Thoracic aorta (tissue), 2 donors: ENCODE data around the gene FBF1. TPM values are rescaled to one million over a fixed set of nuclear protein-coding genes. Genes with fewer than 3 reads are reported as not detected.

Experiments
- ATAC-seq: fragments of 150-250 bp; one replicate; pipeline ENCODE4 v1.8.0; 2017; ENCODE audit warnings: low read depth; ENCODE audit not compliant: insufficient number of reproducible peaks, low FRiP score
- DNase-seq: peaks from one replicate; pipeline ENCODE4 v3.0.0-alpha.2; 2020; ENCODE audit warnings: low spot score
- H3K27ac ChIP-seq, 2 donors: fragments of 200-600 bp; sonication (generic); 1 replicate in 1 of 2; 2 replicates in 1 of 2; pipeline ENCODE4 v1.5.1; 2016; ENCODE audit warnings: mild to moderate bottlenecking in 2 of 2, moderate library complexity in 2 of 2
- H3K27me3 ChIP-seq: fragments of 200-600 bp; sonication (generic); replicated peaks from 2 replicates; pipeline ENCODE4 v1.6.0; 2016; ENCODE audit warnings: mild to moderate bottlenecking; ENCODE audit not compliant: insufficient read depth
- H3K36me3 ChIP-seq: fragments of 200-600 bp; sonication (generic); one replicate; pipeline ENCODE4 v1.5.1; 2016
- H3K4me1 ChIP-seq, 2 donors: fragments of 200-600 bp; sonication (generic); 1 replicate in 1 of 2; 2 replicates in 1 of 2; pipeline versions ENCODE4 v1.5.1 to v1.6.0; 2016; ENCODE audit warnings: low read depth in 2 of 2, mild to moderate bottlenecking in 1 of 2; ENCODE audit not compliant: control insufficient read depth in 1 of 2
- H3K4me3 ChIP-seq: fragments of 200-600 bp; sonication (generic); 2 replicates; pipeline ENCODE4 v1.5.1; 2016; ENCODE audit warnings: mild to moderate bottlenecking
- H3K9me3 ChIP-seq: fragments of 200-600 bp; sonication (generic); 2 replicates; pipeline ENCODE4 v1.5.1; 2016
- total RNA-seq, 2 donors: library from RNA; depleted of rRNA; stranded (reverse); fragments of >200 nt; gene quantifications; one replicate each; pipeline versions ENCODE4 v1.1.0 to v1.2.3, GENCODE V29; 2016
- TF ChIP-seq, protein P1 (sequence below): fragments of 200-600 bp; sonication (generic); IDR thresholded peaks from one replicate; pipeline ENCODE4 v1.5.1; 2019; ENCODE audit warnings: antibody characterized with exemption

FBF1 gene
- total RNA-seq, 2 donors from 2014 or later: 6.3 to 8.0 TPM

DNA sequence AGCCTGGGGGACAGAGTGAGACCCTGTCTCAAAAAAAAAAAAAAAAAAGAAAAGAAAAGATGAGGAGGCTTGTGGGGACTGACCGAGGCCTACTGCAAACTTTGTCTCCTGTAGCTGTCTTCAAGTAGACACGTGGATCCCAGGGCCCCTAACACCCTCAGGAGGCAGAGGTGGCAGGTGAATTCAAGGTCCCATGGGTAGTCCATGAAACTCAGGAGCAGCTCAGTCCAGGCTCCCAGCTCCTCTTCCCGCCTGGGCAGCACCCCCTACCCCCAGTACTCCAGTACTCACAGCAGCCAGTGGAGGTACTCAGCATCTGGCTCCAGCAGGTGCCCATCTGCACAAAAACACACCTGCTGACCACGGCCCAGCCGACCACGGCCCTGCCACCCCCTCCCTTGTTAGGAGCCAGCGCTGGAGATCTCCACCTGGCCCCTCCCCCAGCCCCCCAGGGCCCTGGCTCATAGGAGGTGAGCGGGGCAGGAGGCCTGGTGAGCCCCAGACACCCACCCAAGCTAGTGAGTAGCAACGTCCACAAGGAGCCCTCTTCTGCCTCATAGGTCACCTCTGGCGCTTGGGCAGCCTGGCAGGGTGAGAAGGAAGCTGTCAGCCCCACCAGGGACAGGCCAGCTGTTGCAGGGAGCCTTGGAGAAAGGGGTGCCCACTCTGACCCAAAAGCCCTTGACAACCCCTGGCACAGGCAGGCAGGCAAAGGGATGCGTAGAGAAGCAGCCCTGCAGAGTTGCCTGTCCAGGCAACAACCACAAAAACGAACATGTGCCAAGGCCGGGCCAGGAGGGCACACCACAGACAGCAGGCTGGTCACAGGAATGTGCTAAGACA, 39.9 kb downstream of the FBF1 start:
- Histone ChIP-seq H3K4me3 (no peak overlapping the region), H3K36me3 (peaks cover 32% of the 10 kb centered on the region), H3K9me3 (no peaks in the 10 kb centered on the region), H3K4me1 (peaks cover 6 to 18% of the 10 kb centered on the region in 2 donors), H3K27ac (no peak overlapping the region), H3K27me3 (no peaks in the 10 kb centered on the region)
- DNase-seq: no peak
- TF ChIP-seq, protein P1, sequence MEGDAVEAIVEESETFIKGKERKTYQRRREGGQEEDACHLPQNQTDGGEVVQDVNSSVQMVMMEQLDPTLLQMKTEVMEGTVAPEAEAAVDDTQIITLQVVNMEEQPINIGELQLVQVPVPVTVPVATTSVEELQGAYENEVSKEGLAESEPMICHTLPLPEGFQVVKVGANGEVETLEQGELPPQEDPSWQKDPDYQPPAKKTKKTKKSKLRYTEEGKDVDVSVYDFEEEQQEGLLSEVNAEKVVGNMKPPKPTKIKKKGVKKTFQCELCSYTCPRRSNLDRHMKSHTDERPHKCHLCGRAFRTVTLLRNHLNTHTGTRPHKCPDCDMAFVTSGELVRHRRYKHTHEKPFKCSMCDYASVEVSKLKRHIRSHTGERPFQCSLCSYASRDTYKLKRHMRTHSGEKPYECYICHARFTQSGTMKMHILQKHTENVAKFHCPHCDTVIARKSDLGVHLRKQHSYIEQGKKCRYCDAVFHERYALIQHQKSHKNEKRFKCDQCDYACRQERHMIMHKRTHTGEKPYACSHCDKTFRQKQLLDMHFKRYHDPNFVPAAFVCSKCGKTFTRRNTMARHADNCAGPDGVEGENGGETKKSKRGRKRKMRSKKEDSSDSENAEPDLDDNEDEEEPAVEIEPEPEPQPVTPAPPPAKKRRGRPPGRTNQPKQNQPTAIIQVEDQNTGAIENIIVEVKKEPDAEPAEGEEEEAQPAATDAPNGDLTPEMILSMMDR: no peak
- ATAC-seq: no peak

DNA sequence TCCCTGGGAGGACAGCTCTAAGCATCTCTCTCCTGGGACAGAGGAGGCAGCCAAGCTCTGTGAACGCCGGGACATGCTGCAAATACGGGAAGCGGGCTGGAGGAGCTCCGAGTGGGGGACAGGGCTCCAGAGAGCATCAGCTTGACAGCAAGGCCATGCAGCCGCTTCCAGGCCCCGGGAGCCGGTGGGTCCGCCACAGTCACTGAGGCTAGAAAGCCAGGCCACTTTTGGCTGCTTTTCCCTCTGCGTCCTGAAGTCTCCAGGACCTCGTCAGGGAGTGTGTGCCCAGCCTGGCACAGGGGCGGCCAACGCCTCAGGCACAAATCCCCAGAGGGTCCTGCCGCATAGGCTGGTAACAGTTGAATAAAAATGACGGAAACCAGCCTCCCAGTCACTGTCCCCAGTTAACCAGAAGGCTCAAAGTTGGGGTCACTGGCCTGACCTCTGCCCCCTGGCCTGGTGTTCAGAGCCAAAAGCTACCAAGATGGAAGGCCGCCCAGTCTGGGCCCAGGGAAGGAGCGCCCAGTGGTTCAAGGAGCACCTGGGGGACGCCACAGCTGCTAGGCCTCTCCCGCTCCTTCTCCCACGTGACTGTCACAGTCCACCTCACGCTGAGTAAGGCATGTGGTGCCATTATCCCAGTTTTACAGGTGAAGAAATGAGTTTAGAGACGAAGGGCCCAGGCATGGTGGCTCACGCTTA, 40.9 kb downstream of the FBF1 start:
- H3K4me3 ChIP-seq: no peak overlapping the region
- TF ChIP-seq, protein P1: no peak
- no peaks in the 10 kb centered on the region for H3K9me3 ChIP-seq
- peaks cover 32% of the 10 kb centered on the region for H3K36me3 ChIP-seq
- H3K4me1 ChIP-seq: peaks cover 6 to 28% of the 10 kb centered on the region in 2 donors
- DNase-seq (no peak), ATAC-seq (no peak)
- no peak overlapping the region for H3K27ac ChIP-seq
- no peaks in the 10 kb centered on the region for H3K27me3 ChIP-seq

DNA sequence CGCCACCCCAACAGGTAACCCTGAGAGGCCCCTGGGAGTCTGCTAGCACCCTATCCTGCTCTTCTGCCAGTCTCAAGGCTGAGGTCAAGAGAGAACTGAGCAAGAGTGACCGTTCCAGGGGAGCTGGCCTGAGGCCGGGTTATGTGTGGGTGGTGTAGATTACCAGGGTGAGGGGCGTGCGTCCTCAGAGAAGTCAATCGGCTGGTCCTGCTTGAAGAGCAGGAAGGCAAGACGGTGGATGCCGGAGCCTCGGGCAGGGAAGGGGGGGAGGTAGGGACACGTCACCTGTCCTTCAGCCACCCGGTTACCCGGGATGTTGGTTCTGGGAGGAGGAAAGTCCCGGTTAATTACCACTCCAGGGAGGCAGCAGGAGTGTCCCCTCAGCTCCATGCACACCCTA, 41.5 kb downstream of the FBF1 start:
- H3K27me3 ChIP-seq: no peaks in the 10 kb centered on the region
- H3K9me3 ChIP-seq: no peaks in the 10 kb centered on the region
- H3K27ac ChIP-seq: no peak overlapping the region
- ATAC-seq (no peak), DNase-seq (no peak)
- H3K4me1 ChIP-seq: peaks cover 6 to 33% of the 10 kb centered on the region in 2 donors
- H3K4me3 ChIP-seq: no peak overlapping the region
- H3K36me3 ChIP-seq: peaks cover 32% of the 10 kb centered on the region
- TF ChIP-seq, protein P1: no peak

DNA sequence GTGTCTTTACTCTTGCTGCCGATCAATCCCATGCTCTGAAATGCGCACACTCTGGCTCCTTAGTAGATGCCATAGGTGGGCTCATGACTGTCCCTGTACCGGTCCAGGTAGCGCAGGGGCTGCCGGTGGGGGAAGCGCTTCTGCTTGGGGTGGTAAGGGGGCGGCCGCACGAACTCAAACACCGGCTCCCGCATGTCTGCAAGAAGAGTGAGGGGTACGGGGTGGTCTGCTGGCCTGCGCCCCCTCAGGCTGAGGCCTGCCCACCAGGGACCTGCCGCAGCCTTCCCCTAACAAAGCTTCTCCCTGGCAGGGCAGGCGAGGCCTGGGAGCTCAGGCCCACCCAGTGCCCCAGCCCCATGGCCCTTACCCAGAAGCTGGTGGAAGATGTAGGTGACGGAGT, 42.1 kb downstream of the FBF1 start:
- no peak overlapping the region for H3K4me3 ChIP-seq
- peaks cover 2 to 34% of the 10 kb centered on the region in 2 donors for H3K4me1 ChIP-seq
- DNase-seq (no peak), ATAC-seq (no peak)
- no peak overlapping the region for H3K27ac ChIP-seq
- H3K36me3 ChIP-seq: peaks cover 32% of the 10 kb centered on the region
- no peaks in the 10 kb centered on the region for H3K27me3 ChIP-seq
- TF ChIP-seq, protein P1: no peak
- no peaks in the 10 kb centered on the region for H3K9me3 ChIP-seq

DNA sequence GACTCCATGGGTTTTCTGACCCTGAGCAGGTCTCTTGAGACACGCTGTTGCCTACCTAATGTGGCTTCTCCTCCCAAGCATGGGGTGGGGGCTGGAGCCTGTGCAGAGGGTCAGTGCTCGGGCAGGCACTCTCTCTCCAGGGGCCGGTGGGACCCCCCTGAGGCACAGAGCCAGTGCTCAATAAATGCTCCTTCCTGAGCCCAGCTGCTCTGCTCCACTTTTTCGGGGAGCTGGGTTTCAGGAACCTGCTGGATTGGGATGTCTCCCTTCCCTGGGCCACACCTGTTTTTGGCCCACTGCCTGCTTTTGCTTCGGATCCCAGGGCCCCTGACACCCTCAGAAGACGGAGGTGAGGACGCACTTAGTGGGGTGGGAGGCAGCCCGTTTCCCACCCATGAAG, 42.8 kb downstream of the FBF1 start:
- DNase-seq (no peak), ATAC-seq (no peak)
- H3K9me3 ChIP-seq: no peaks in the 10 kb centered on the region
- peaks cover 32% of the 10 kb centered on the region for H3K36me3 ChIP-seq
- H3K27me3 ChIP-seq: no peaks in the 10 kb centered on the region
- peaks cover 0 to 32% of the 10 kb centered on the region in 2 donors for H3K4me1 ChIP-seq
- H3K4me3 ChIP-seq: no peak overlapping the region
- H3K27ac ChIP-seq: peak overlapping the region in 1 of 2 donors; percentile 88
- TF ChIP-seq, protein P1: no peak
